GM23338 (cell line): Measurements from ENCODE around the gene TMEM150C. TPM values are rescaled to one million over a fixed set of nuclear protein-coding genes. Genes with fewer than 3 reads are reported as not detected.

Experiments used
- ATAC-seq: fragments of 200-7000 bp; cut with Tn5 transposase; 3 replicates; pipeline ENCODE4 v1.9.1; 2020
- DNase-seq: peaks from one replicate; pipeline ENCODE4 v3.0.0-alpha.2; 2015; ENCODE audit warnings: low spot score
- H2AFZ ChIP-seq: fragments of 200-600 bp; sonication (generic); 2 replicates; pipeline ENCODE4 v1.8.0; 2016; ENCODE audit warnings: antibody characterized with exemption, mild to moderate bottlenecking, moderate library complexity
- H3F3A ChIP-seq: fragments of 200-600 bp; sonication (generic); replicated peaks from 2 replicates; pipeline ENCODE4 v1.8.0; 2017; ENCODE audit warnings: antibody characterized with exemption, mixed run types, low read depth
- H3K27ac ChIP-seq: fragments of 200-600 bp; sonication (generic); 2 replicates; pipeline ENCODE4 v1.6.1; 2016; ENCODE audit warnings: low read depth
- H3K27me3 ChIP-seq: fragments of 200-600 bp; sonication (generic); 2 replicates; pipeline ENCODE4 v1.8.0; 2016; ENCODE audit warnings: mild to moderate bottlenecking, mixed run types, moderate library complexity; ENCODE audit not compliant: insufficient read depth
- H3K36me3 ChIP-seq: fragments of 200-600 bp; sonication (generic); 2 replicates; pipeline ENCODE4 v1.8.0; 2016; ENCODE audit warnings: mild to moderate bottlenecking; ENCODE audit not compliant: insufficient read depth
- H3K4me1 ChIP-seq: fragments of 200-600 bp; sonication (generic); 2 replicates; pipeline ENCODE4 v1.8.0; 2016; ENCODE audit warnings: mild to moderate bottlenecking, moderate library complexity; ENCODE audit not compliant: insufficient read depth
- H3K4me2 ChIP-seq: fragments of 200-600 bp; sonication (generic); 2 replicates; pipeline ENCODE4 v1.7.1; 2017; ENCODE audit warnings: mixed run types
- H3K4me3 ChIP-seq: fragments of 200-600 bp; sonication (generic); 2 replicates; pipeline ENCODE4 v1.6.1; 2016; ENCODE audit warnings: mixed run types
- H3K79me2 ChIP-seq: fragments of 200-600 bp; sonication (generic); replicated peaks from 2 replicates; pipeline ENCODE4 v1.8.0; 2017; ENCODE audit warnings: mild to moderate bottlenecking; ENCODE audit not compliant: insufficient read depth
- H3K9me2 ChIP-seq: fragments of 200-600 bp; sonication (generic); 2 replicates; pipeline ENCODE4 v1.8.0; 2017; ENCODE audit not compliant: insufficient read depth
- H4K20me1 ChIP-seq: fragments of 200-600 bp; sonication (generic); replicated peaks from 2 replicates; pipeline ENCODE4 v1.8.0; 2017; ENCODE audit warnings: mild to moderate bottlenecking; ENCODE audit not compliant: insufficient read depth
- H3K27ac Mint-ChIP-seq: 2 replicates; pipeline ENCODE4 v1.8.0; 2020; ENCODE audit warnings: inconsistent platforms, mild to moderate bottlenecking, moderate library complexity, mixed read lengths
- H3K27me3 Mint-ChIP-seq: 3 replicates; pipeline ENCODE4 v1.8.0; 2022; ENCODE audit warnings: low read depth, mild to moderate bottlenecking, moderate library complexity, mixed read lengths, inconsistent platforms; ENCODE audit not compliant: insufficient read depth, poor library complexity
- H3K36me3 Mint-ChIP-seq: 3 replicates; pipeline ENCODE4 v1.8.0; 2021; ENCODE audit warnings: low read depth, mild to moderate bottlenecking, inconsistent platforms, moderate library complexity, mixed read lengths
- H3K4me1 Mint-ChIP-seq: 3 replicates; pipeline ENCODE4 v1.8.0; 2020; ENCODE audit warnings: mild to moderate bottlenecking, inconsistent platforms, mixed read lengths
- H3K4me3 Mint-ChIP-seq: 3 replicates; pipeline ENCODE4 v1.8.0; 2021; ENCODE audit warnings: moderate library complexity, mild to moderate bottlenecking, inconsistent platforms, mixed read lengths
- H3K9me3 Mint-ChIP-seq: 3 replicates; pipeline ENCODE4 v1.8.0; 2020; ENCODE audit warnings: moderate library complexity, mild to moderate bottlenecking, inconsistent platforms, mixed read lengths
- CREB1 ChIP-seq: fragments of 250-450 bp; sonication (Bioruptor Pico); IDR thresholded peaks from 2 replicates; pipeline ENCODE4 v1.5.0; 2020; ENCODE audit warnings: low read depth, mild to moderate bottlenecking, moderate library complexity
- EZH2 ChIP-seq: fragments of 200-600 bp; sonication (generic); IDR thresholded peaks from one replicate; pipeline ENCODE4 v1.8.0; 2017; ENCODE audit warnings: antibody characterized with exemption, mild to moderate bottlenecking, low read depth; ENCODE audit not compliant: unreplicated experiment
- EZH2phosphoT487 ChIP-seq: fragments of 200-600 bp; sonication (generic); IDR thresholded peaks from one replicate; pipeline ENCODE4 v1.8.1; 2018; ENCODE audit warnings: antibody characterized with exemption; ENCODE audit not compliant: unreplicated experiment
- JUNB ChIP-seq: IDR thresholded peaks from one replicate; pipeline ENCODE4 v1.6.1; 2016; ENCODE audit warnings: antibody characterized with exemption; ENCODE audit not compliant: unreplicated experiment
- NANOG ChIP-seq: IDR thresholded peaks from 2 replicates; pipeline ENCODE4 v1.6.1; 2016; ENCODE audit warnings: antibody characterized with exemption, borderline replicate concordance
- POLR2AphosphoS5 ChIP-seq: IDR thresholded peaks from 2 replicates; pipeline ENCODE4 v1.6.1; 2016; ENCODE audit warnings: antibody characterized with exemption, low read depth
- STAT1 ChIP-seq: IDR thresholded peaks from one replicate; pipeline ENCODE4 v1.6.1; 2016; ENCODE audit warnings: antibody characterized with exemption; ENCODE audit not compliant: unreplicated experiment
- ZNF331 ChIP-seq: fragments of 250-450 bp; sonication (Bioruptor Pico); IDR thresholded peaks from 2 replicates; pipeline ENCODE4 v1.5.0; 2020; ENCODE audit warnings: low read depth, mild to moderate bottlenecking, moderate library complexity
- polyA plus RNA-seq: library from polyadenylated mRNA; unstranded; fragments of >200 nt; fragmentation: Nextera tagmentation; extraction: Ambion mirVana; gene quantifications from 2 replicates; pipeline ENCODE4 v1.2.1, GENCODE V29; 2016
- total RNA-seq: library from RNA; depleted of rRNA; stranded (reverse); fragments of >200 nt; shearing (Covaris generic); gene quantifications from 2 replicates; pipeline ENCODE4 v1.2.3, GENCODE V29; 2014
- TF ChIP-seq, protein P1 (sequence below): IDR thresholded peaks from one replicate; pipeline ENCODE4 v1.6.1; 2018; ENCODE audit warnings: antibody characterized with exemption; ENCODE audit not compliant: unreplicated experiment
- TF ChIP-seq, protein P2 (sequence below): IDR thresholded peaks from 2 replicates; pipeline ENCODE4 v1.6.1; 2016; ENCODE audit warnings: antibody characterized with exemption

Gene TMEM150C
- total and polyA plus RNA-seq, 2 experiments from 2014 or later: 1.7 to 4.0 TPM

DNA sequence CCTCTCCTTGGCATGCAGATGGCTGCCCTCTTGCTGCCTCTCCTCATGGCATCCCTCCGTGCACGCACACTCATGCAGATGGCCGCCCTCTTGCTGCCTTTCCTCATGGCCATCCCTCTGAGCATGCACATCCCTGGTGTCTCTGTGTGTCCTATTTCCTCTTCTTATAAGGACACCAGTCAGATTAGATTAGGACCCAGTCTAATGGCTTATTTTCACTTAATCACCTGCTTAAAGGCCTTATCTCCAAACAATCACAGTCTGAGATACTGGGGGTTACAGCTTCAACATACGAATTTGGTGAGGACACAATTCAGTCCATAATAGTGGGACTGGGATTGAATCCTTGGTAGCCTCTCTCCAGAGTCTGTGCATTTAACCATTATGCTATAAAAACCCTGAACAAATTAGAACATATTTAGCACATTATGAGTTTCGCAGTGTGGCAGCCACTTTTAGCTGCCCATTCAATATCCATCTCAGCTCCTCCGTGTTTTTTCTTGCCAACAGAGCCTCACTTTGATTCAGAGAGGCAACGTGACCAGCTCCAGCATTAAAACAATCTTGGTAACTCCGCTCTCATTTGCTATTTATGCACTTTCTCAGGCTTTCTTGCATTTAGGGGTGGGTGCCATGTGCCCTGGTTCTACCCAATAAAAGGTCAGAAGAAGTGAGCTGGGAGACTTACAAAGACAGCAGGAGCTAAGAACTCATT lies 26.2 kb upstream of the TMEM150C start (continued):
- no peak for TF ChIP-seq JUNB
- TF ChIP-seq, protein P1, sequence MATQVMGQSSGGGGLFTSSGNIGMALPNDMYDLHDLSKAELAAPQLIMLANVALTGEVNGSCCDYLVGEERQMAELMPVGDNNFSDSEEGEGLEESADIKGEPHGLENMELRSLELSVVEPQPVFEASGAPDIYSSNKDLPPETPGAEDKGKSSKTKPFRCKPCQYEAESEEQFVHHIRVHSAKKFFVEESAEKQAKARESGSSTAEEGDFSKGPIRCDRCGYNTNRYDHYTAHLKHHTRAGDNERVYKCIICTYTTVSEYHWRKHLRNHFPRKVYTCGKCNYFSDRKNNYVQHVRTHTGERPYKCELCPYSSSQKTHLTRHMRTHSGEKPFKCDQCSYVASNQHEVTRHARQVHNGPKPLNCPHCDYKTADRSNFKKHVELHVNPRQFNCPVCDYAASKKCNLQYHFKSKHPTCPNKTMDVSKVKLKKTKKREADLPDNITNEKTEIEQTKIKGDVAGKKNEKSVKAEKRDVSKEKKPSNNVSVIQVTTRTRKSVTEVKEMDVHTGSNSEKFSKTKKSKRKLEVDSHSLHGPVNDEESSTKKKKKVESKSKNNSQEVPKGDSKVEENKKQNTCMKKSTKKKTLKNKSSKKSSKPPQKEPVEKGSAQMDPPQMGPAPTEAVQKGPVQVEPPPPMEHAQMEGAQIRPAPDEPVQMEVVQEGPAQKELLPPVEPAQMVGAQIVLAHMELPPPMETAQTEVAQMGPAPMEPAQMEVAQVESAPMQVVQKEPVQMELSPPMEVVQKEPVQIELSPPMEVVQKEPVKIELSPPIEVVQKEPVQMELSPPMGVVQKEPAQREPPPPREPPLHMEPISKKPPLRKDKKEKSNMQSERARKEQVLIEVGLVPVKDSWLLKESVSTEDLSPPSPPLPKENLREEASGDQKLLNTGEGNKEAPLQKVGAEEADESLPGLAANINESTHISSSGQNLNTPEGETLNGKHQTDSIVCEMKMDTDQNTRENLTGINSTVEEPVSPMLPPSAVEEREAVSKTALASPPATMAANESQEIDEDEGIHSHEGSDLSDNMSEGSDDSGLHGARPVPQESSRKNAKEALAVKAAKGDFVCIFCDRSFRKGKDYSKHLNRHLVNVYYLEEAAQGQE: no peak

DNA sequence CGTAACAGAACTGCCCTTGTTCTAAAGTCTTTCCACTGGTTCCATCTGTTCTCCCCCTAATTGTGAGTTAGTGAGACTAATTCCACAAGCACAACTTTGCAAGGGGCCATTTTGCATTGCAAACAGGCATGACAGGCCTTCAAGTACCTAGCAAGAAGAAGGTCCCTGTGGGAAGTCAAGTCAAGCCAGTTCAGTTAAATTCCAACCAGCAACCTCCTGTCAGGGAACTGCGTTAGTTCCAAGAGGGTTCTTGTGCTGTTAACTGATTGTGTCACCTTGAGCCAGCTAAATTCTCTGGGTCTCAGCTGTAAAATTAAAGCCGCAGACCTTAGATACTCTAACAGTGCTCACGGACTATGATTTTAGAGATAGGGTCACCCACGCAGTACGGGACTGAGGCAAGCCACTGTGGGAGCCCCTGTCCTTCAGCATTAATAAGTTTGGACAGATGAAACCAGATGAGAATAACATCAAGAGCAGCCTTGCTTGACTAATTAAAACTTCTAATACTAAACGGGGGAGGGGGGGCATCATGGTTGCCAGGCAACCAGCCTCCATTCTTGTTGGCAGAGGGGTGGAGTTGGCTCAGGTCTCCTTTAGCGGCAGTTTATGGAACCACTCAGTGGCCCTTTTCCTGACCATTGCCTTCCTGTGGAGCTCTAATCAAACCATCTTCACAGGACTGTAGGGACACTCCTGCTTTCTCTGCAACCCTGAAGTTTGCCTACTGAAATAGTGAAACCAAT lies 24.1 kb upstream of the TMEM150C start:
- Mint-ChIP-seq H3K4me3 (peak overlapping the region; percentile 6; the same call in 1 of the 3 replicates), H3K9me3 (no peaks in the 10 kb centered on the region), H3K4me1 (peaks cover 59% of the 10 kb centered on the region), H3K27me3 (peaks cover 2% of the 10 kb centered on the region), H3K27ac (peak overlapping the region; percentile 65; the same call in 1 of the 2 replicates), H3K36me3 (no peaks in the 10 kb centered on the region)
- peak; percentile 39 for DNase-seq
- H3F3A ChIP-seq: 0 out of 2 replicates have a peak, but pooled peaks cover 8% of the 10 kb centered on the region
- H3K4me1 ChIP-seq: peaks cover 50% of the 10 kb centered on the region
- no peaks in the 10 kb centered on the region for H4K20me1 ChIP-seq
- H2AFZ ChIP-seq: no peak overlapping the region; the same call in none of the 2 replicates
- H3K79me2 ChIP-seq: no peaks in the 10 kb centered on the region
- H3K9me2 ChIP-seq: peaks cover 12% of the 10 kb centered on the region; the same call in 1 of the 2 replicates
- H3K27ac ChIP-seq: peak overlapping the region; percentile 73
- no peaks in the 10 kb centered on the region for H3K27me3 ChIP-seq
- peak overlapping the region; percentile 55 for H3K4me2 ChIP-seq
- H3K4me3 ChIP-seq: no peak overlapping the region
- TF ChIP-seq STAT1 (no peak), CREB1 (CRISPR knock-in tag) (no peak), NANOG (no peak), EZH2phosphoT487 (no peak), EZH2 (no peak), POLR2AphosphoS5 (no peak)
- H3K36me3 ChIP-seq: no peaks in the 10 kb centered on the region
- peak; percentile 39 for ATAC-seq

DNA sequence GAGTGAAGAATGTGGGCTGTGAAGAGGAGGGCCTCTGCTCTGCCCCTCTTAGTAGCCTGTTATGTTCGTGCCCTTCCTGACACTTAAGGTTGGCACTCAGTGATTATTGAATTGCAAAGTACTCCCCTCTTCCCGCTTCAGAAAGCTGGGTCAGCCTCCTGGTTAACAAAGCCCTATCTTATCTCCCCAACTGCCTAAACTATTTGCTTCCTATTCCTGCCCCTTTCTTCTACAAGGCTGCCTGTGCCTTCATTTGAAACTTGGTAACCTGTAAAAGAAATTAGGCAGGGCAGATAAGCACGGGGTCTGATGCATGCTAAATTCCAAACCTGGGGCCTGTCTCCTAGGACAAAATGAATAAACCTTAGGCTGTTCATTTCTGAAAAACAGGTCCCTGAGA lies 23.1 kb upstream of the TMEM150C start:
- H3K27ac Mint-ChIP-seq: peak overlapping the region; percentile 41; the same call in 1 of the 2 replicates
- peaks cover 51% of the 10 kb centered on the region for H3K4me1 Mint-ChIP-seq
- 0 out of 2 replicates have a peak, but pooled peaks cover 8% of the 10 kb centered on the region for H3F3A ChIP-seq
- H3K27me3 Mint-ChIP-seq: peaks cover 2% of the 10 kb centered on the region
- peak overlapping the region; percentile 73; the same call in 1 of the 2 replicates for H3K27ac ChIP-seq
- no peaks in the 10 kb centered on the region for H3K9me3 Mint-ChIP-seq
- H3K4me3 ChIP-seq: no peak overlapping the region
- no peaks in the 10 kb centered on the region for H3K79me2 ChIP-seq
- H2AFZ ChIP-seq: peak overlapping the region; percentile 50
- H3K36me3 ChIP-seq: no peaks in the 10 kb centered on the region
- peak; percentile 32 for DNase-seq
- H3K4me3 Mint-ChIP-seq: peak overlapping the region; percentile 5; the same call in 1 of the 3 replicates
- H4K20me1 ChIP-seq: no peaks in the 10 kb centered on the region
- peak; percentile 57 for ATAC-seq
- peaks cover 41% of the 10 kb centered on the region for H3K4me1 ChIP-seq
- H3K9me2 ChIP-seq: peaks cover 12% of the 10 kb centered on the region; the same call in 1 of the 2 replicates
- H3K36me3 Mint-ChIP-seq: no peaks in the 10 kb centered on the region
- no peaks in the 10 kb centered on the region for H3K27me3 ChIP-seq
- H3K4me2 ChIP-seq: peak overlapping the region; percentile 55
- TF ChIP-seq ZNF331 (CRISPR knock-in tag): no peak
- TF ChIP-seq, protein P2, sequence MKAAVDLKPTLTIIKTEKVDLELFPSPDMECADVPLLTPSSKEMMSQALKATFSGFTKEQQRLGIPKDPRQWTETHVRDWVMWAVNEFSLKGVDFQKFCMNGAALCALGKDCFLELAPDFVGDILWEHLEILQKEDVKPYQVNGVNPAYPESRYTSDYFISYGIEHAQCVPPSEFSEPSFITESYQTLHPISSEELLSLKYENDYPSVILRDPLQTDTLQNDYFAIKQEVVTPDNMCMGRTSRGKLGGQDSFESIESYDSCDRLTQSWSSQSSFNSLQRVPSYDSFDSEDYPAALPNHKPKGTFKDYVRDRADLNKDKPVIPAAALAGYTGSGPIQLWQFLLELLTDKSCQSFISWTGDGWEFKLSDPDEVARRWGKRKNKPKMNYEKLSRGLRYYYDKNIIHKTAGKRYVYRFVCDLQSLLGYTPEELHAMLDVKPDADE: no peak
- no peak for TF ChIP-seq EZH2phosphoT487
